ENCODE results near the gene PDE4C. TPM values are rescaled to one million over a fixed set of nuclear protein-coding genes. Genes with fewer than 3 reads are reported as not detected.

Gene PDE4C
- total and polyA plus RNA-seq, 10 donors: 0.07 to 7.6 (median 1.8) TPM

GRCh38 chr19:18224525-18225354 is 1.5 kb downstream of the PDE4C start:
- Histone ChIP-seq H3K4me3 (peak overlapping the region; percentile 1 to 70 (median 38)), H3K4me1 (peaks cover 18 to 41% (median 30%) of the 10 kb centered on the region in 6 donors), H3K27me3 (replicated peaks in 1 of 7) (peaks cover 3 to 100% (median 63%) of the 10 kb centered on the region in 7 donors), H3K9me3 (no peaks in the 10 kb centered on the region), H3K27ac (peak overlapping the region in 7 of 8 donors; percentile 32 to 80 (median 63)), H3K36me3 (no peaks in the 10 kb centered on the region)
- 3 to 7% (median 3%) methylated on average over 48 to 81 of the region's 81 CpGs for WGBS, 5 donors
- peak; percentile 96 for DNase-seq
- TF ChIP-seq, protein P1, sequence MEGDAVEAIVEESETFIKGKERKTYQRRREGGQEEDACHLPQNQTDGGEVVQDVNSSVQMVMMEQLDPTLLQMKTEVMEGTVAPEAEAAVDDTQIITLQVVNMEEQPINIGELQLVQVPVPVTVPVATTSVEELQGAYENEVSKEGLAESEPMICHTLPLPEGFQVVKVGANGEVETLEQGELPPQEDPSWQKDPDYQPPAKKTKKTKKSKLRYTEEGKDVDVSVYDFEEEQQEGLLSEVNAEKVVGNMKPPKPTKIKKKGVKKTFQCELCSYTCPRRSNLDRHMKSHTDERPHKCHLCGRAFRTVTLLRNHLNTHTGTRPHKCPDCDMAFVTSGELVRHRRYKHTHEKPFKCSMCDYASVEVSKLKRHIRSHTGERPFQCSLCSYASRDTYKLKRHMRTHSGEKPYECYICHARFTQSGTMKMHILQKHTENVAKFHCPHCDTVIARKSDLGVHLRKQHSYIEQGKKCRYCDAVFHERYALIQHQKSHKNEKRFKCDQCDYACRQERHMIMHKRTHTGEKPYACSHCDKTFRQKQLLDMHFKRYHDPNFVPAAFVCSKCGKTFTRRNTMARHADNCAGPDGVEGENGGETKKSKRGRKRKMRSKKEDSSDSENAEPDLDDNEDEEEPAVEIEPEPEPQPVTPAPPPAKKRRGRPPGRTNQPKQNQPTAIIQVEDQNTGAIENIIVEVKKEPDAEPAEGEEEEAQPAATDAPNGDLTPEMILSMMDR (IDR thresholded peaks at IDR 0.05 in 8 of 11, conservative IDR thresholded peaks at IDR 0.05 in 3 of 11): no peak
- peak in 2 of 3 donors; percentile 8 to 55 for TF ChIP-seq POLR2AphosphoS5 (IDR thresholded peaks at IDR 0.05)
- intact Hi-C loops (cut with DNase I; ENCODE audit: low total_unique reads): no loop called here

DNA sequence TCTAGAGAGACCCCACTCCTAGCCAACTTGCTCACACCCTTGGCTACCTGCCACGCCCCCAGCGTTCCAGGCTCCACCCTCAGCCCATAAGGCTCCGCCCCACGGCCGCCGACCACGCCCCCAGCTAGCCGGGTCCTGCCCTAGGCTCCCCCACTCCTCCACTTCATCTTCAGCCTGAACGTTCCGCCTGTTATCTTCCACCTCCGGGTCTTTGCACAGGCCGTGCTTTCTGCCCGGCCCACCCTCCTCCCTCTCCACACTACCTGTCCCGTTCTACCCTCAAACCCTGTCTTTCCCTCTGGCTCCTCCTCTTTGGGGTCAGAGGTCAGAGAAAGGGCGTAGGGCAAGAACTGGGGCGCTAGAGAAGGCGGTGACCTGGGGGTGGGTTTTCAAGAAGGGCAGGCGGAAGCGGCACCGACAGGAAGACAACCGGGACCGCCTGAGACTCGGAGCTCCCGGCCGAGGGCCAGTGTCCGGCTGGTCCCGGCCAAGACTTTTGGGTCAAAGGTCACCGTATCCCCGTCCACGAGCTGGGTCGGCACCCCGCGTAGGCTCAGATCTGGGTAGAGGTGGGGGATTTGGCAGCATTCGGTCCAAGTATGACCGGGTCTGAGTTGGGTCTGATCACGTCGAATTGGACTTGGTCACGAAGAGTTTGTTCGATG is 2.2 kb downstream of the PDE4C start:
- peak overlapping the region in 7 of 8 donors; percentile 49 to 80 (median 65) for H3K27ac ChIP-seq
- intact Hi-C loops (cut with DNase I; ENCODE audit: low total_unique reads): no loop called here
- peak; percentile 85 for DNase-seq
- 7 to 11% (median 9%) methylated on average over 30 to 39 of the region's 39 CpGs for WGBS, 5 donors
- peaks cover 18 to 41% (median 30%) of the 10 kb centered on the region in 6 donors for H3K4me1 ChIP-seq
- H3K27me3 ChIP-seq (replicated peaks in 1 of 7): peaks cover 3 to 95% (median 56%) of the 10 kb centered on the region in 7 donors
- peak; percentile 35 to 64 (median 36) for TF ChIP-seq POLR2AphosphoS5 (IDR thresholded peaks at IDR 0.05)
- TF ChIP-seq, protein P1 (IDR thresholded peaks at IDR 0.05 in 8 of 11, conservative IDR thresholded peaks at IDR 0.05 in 3 of 11): no peak
- TF ChIP-seq POLR2A (IDR thresholded peaks at IDR 0.05): no peak
- no peaks in the 10 kb centered on the region for H3K36me3 ChIP-seq
- no peaks in the 10 kb centered on the region for H3K9me3 ChIP-seq
- peak overlapping the region in 7 of 8 donors; percentile 24 to 70 (median 38) for H3K4me3 ChIP-seq

- no peak for DNase-seq
- intact Hi-C loops (cut with DNase I; ENCODE audit: low total_unique reads): no loop called here
- Histone ChIP-seq H3K9me3 (no peaks in the 10 kb centered on the region), H3K27ac (no peak overlapping the region), H3K27me3 (replicated peaks in 1 of 7) (peaks cover 3 to 76% (median 44%) of the 10 kb centered on the region in 7 donors), H3K36me3 (no peaks in the 10 kb centered on the region), H3K4me1 (peaks cover 18 to 41% (median 30%) of the 10 kb centered on the region in 6 donors), H3K4me3 (no peak overlapping the region)
- 72 to 82% (median 79%) methylated on average over 21 to 25 of the region's 25 CpGs for WGBS, 5 donors
- TF ChIP-seq, protein P1 (IDR thresholded peaks at IDR 0.05 in 8 of 11, conservative IDR thresholded peaks at IDR 0.05 in 3 of 11): no peak
- TF ChIP-seq POLR2AphosphoS5 (IDR thresholded peaks at IDR 0.05) (peak in 1 of 3 donors; percentile 30), POLR2A (IDR thresholded peaks at IDR 0.05) (no peak)
Observed at GRCh38 chr19:18221815-18222725, 4.2 kb downstream of the PDE4C start.
